Smooth muscle cell (in vitro differentiated cells): ENCODE results near the gene IFRD2. TPM values are rescaled to one million over a fixed set of nuclear protein-coding genes. Genes with fewer than 3 reads are reported as not detected.

Experiments used
- DNase-seq: peaks from one replicate; lab custom pipeline; 2025; ENCODE audit not compliant: unreplicated experiment; lab: John Stamatoyannopoulos, UW
- H2AFZ ChIP-seq: fragments of 200-600 bp; sonication (generic); 2 replicates; pipeline ENCODE4 v1.6.0; 2016; ENCODE audit warnings: antibody characterized with exemption, low read depth, mild to moderate bottlenecking
- H3F3A ChIP-seq: fragments of 200-600 bp; sonication (generic); 2 replicates; pipeline ENCODE4 v1.6.0; 2017; ENCODE audit warnings: antibody characterized with exemption, low read depth
- H3K27ac ChIP-seq: fragments of 200-600 bp; sonication (generic); 2 replicates; pipeline ENCODE4 v1.5.1; 2016; ENCODE audit warnings: low read depth, mild to moderate bottlenecking
- H3K27me3 ChIP-seq: fragments of 200-600 bp; sonication (generic); 2 replicates; pipeline ENCODE4 v1.6.1; 2016; ENCODE audit warnings: low read depth, mild to moderate bottlenecking
- H3K36me3 ChIP-seq: fragments of 200-600 bp; sonication (generic); 2 replicates; pipeline ENCODE4 v1.5.1; 2016; ENCODE audit warnings: low read depth
- H3K4me1 ChIP-seq: fragments of 200-600 bp; sonication (generic); 2 replicates; pipeline ENCODE4 v1.5.1; 2016; ENCODE audit warnings: low read depth
- H3K4me2 ChIP-seq: fragments of 200-600 bp; sonication (generic); 2 replicates; pipeline ENCODE4 v1.6.0; 2016; ENCODE audit warnings: mild to moderate bottlenecking
- H3K4me3 ChIP-seq: fragments of 200-600 bp; sonication (generic); 2 replicates; pipeline ENCODE4 v1.5.1; 2016; ENCODE audit warnings: mild to moderate bottlenecking
- H3K79me2 ChIP-seq: fragments of 200-600 bp; sonication (generic); 2 replicates; pipeline ENCODE4 v1.6.0; 2016; ENCODE audit warnings: low read depth, mild to moderate bottlenecking
- H3K9ac ChIP-seq: fragments of 200-600 bp; sonication (generic); 2 replicates; pipeline ENCODE4 v1.6.0; 2016; ENCODE audit warnings: low read depth
- H3K9me3 ChIP-seq: fragments of 200-600 bp; sonication (generic); replicated peaks from 2 replicates; pipeline ENCODE4 v1.5.1; 2016; ENCODE audit warnings: low read depth
- H4K20me1 ChIP-seq: fragments of 200-600 bp; sonication (generic); 2 replicates; pipeline ENCODE4 v1.6.0; 2016; ENCODE audit warnings: low read depth
- CTCF ChIP-seq: fragments of 200-600 bp; sonication (generic); IDR thresholded peaks from 2 replicates; pipeline ENCODE4 v1.5.1; 2017; ENCODE audit warnings: borderline replicate concordance, mild to moderate bottlenecking, antibody characterized with exemption; ENCODE audit not compliant: insufficient read depth, poor library complexity, severe bottlenecking
- WGBS: methylation state at CpG from one replicate; pipeline ENCODE4 v1.1.7; 2016; ENCODE audit warnings: low lambda C conversion rate; 5-methylcytosine and 5-hydroxymethylcytosine counted together
- polyA plus RNA-seq: library from polyadenylated mRNA; unstranded; fragments of >200 nt; fragmentation: Nextera tagmentation; extraction: Ambion mirVana; gene quantifications from 2 replicates; pipeline ENCODE4 v1.2.1, GENCODE V29; 2016
- total RNA-seq: library from RNA; depleted of rRNA; stranded (reverse); fragments of >200 nt; gene quantifications from 2 replicates; pipeline ENCODE4 v1.2.3, GENCODE V29; 2014

IFRD2 gene
- total and polyA plus RNA-seq, 2 experiments from 2014 or later = 20.8 to 59.3 TPM

DNA sequence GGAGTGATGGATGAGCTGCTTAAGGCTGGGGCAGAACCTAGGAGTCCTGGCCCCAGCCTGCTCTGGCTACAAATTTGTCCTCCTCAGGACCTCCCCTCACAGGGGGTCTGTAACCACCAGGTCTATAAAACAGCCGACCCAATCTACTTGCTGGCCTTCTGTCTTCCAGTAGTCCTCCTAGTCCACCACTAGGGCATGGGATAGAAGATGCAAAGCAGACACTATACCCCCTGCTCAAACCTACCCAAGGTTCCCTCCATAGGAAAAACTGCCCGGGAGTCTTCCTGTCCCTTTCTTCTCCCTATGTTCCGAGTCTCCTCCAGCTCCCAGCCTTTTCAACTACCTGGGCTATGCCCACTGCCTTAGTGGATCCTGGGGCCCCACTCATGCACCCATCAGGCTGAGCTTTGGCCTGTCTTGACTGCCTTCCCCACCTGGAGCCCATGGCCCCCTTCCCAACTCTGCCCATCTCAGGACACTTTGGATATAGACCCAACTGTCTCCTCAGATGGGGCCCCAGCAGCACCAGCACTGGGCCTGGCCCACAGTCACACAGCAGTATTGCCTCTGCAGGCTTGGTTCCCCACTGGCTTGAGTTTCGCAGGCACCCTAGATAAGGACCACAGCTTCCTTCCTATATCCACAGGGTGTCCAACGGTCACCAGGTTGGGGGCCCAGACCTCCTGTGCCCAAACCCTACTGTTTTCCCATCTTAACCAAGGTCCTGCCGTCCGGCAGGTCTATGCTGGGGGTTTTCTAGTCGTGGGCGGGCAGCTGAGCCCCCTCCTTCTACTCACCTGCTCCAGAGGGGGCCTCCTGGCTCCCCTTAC, 5.9 kb upstream of the IFRD2 start:
- H3K9me3 ChIP-seq = no peaks in the 10 kb centered on the region
- H3K4me2 ChIP-seq = peak overlapping the region; percentile 100
- H3K36me3 ChIP-seq = no peaks in the 10 kb centered on the region
- H3K9ac ChIP-seq = peak overlapping the region; percentile 86
- WGBS = 74% methylated on average over 9 of the region's 9 CpGs
- peak overlapping the region; percentile 73 for H3K27ac ChIP-seq
- peaks cover 4% of the 10 kb centered on the region for H3F3A ChIP-seq
- H4K20me1 ChIP-seq = no peaks in the 10 kb centered on the region
- no peaks in the 10 kb centered on the region for H3K27me3 ChIP-seq
- peak overlapping the region; percentile 85 for H3K4me3 ChIP-seq
- no peak overlapping the region for H2AFZ ChIP-seq
- peaks cover 13% of the 10 kb centered on the region for H3K4me1 ChIP-seq
- DNase-seq = no peak
- peak; percentile 12 for TF ChIP-seq CTCF
- no peaks in the 10 kb centered on the region for H3K79me2 ChIP-seq

- no peaks in the 10 kb centered on the region for H3K36me3 ChIP-seq
- no peak for TF ChIP-seq CTCF
- H3K9ac ChIP-seq = no peak overlapping the region
- no peak overlapping the region for H2AFZ ChIP-seq
- no peak overlapping the region for H3K4me2 ChIP-seq
- peaks cover 16% of the 10 kb centered on the region for H3K4me1 ChIP-seq
- H3K27ac ChIP-seq = no peak overlapping the region
- no peaks in the 10 kb centered on the region for H3K27me3 ChIP-seq
- no peaks in the 10 kb centered on the region for H3K79me2 ChIP-seq
- WGBS = 96% methylated on average over 2 of the region's 2 CpGs
- H3K4me3 ChIP-seq = no peak overlapping the region
- no peaks in the 10 kb centered on the region for H4K20me1 ChIP-seq
- H3F3A ChIP-seq = peaks cover 4% of the 10 kb centered on the region
- DNase-seq = no peak
- H3K9me3 ChIP-seq = no peaks in the 10 kb centered on the region
Measured at GRCh38 chr3:50297384-50297775, 5.2 kb upstream of the IFRD2 start.

DNA sequence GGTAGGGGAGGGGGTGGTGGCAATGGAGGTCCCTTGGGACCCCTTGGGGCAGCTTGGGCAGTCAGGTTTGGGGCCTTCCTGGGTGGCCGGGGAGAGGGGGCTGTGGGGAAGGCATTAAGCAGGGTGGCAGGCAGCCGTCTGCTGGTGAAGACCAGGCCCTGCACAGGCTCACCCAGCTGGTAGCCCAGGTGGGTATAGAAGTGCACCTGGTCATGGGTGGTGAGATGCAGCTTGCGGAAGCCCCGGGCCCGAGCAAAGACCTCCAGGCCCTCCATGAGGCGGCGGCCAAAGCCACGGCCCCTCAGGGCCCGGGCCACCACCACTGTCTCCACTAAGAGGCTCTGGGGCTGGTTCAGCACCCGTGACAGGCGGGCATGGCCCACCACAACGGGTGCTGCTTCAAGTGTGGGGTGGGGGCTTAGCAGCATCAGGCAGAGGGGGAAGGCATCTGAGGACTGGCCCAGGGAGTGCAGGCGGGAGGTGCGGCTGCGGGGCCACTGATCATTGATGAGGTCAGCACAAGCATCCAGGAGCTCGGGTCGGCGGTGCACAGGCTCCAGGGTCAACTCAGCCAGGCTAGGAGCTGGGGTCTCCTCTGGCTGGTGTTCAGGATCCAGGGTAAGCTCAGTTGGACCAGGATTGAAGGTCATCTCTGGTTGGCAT, 4.6 kb upstream of the IFRD2 start:
- peaks cover 16% of the 10 kb centered on the region for H3K4me1 ChIP-seq
- H2AFZ ChIP-seq = no peak overlapping the region
- H3K4me2 ChIP-seq = no peak overlapping the region
- no peak for DNase-seq
- 97% methylated on average over 18 of the region's 18 CpGs for WGBS
- H3K36me3 ChIP-seq = no peaks in the 10 kb centered on the region
- H3K27ac ChIP-seq = no peak overlapping the region
- no peaks in the 10 kb centered on the region for H3K27me3 ChIP-seq
- peaks cover 3% of the 10 kb centered on the region for H3K79me2 ChIP-seq
- no peaks in the 10 kb centered on the region for H3K9me3 ChIP-seq
- no peak overlapping the region for H3K4me3 ChIP-seq
- no peaks in the 10 kb centered on the region for H4K20me1 ChIP-seq
- peaks cover 4% of the 10 kb centered on the region for H3F3A ChIP-seq
- no peak for TF ChIP-seq CTCF
- no peak overlapping the region for H3K9ac ChIP-seq
